ENCODE measurements around the gene CCDC169.

Gene CCDC169

DNA sequence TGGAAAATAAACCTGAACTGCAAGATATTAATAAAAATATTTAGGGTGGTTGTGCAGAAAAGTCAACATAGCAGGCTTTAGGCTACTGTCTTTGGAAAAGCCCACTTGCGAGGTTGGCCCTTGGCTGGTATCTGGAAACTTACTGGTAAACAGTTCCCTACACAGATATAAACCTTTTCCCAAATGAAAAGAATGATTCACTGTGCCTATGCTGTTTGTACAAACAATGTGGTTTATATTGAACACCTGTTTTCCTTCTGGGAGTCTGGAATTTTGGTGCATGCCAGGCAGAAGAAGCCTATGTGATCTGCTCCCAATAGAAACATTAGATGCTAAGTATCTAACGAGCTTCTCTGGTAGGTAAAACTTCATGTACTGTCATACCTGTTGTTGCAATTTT lies 53.5 kb downstream of the CCDC169 start:
- DNase-seq (ENCODE audit: low read depth) = no peak

- DNase-seq (ENCODE audit: low read depth) = no peak
These were observed 54.9 kb downstream of the CCDC169 start for GRCh38 chr13:36242761-36243160.

GRCh38 chr13:36231236-36231635 lies 66.4 kb downstream of the CCDC169 start:
- no peak for DNase-seq (ENCODE audit: low read depth)

- no peak for DNase-seq (ENCODE audit: low read depth)
These were observed 72.9 kb downstream of the CCDC169 start for GRCh38 chr13:36224730-36225129.

DNA sequence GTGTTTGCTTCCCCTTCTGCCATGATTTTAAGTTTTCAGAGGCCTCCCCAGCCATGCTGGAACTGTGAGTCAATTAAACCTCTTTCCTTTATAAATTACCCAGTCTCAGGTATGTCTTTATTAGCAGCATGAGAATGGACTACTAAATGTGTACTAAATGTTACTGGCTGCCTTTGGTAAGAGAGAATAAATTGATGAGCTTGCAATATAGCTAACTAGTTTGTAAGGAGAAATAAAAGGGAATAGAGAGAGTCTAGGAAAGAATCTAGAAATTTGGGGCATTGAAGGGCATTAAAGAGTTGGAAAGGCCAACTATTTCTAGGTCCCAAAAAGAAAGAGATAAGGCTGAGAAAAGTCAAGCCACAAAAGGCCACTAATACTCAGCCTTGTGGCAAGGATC lies 77.7 kb downstream of the CCDC169 start:
- DNase-seq (ENCODE audit: low read depth) = no peak

DNA sequence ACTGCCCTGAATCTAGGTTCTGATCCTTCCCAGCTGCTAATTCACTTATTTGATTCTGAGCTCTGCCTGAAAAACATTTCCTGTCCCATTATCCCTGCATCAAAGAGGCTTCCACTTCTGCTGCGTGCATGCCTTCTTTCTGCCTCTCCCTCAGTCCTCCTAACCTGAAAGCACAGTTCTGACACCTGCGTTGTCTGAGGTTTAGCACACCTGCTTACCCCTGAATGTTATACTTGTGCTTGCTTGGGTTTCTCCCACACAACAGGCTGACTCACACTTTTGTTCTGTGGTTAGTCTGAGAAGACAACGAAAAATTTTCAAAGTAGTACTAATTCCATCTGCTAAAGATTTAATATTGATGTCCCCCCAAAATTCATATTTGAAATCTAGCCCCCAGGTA lies 80.2 kb downstream of the CCDC169 start:
- DNase-seq (ENCODE audit: low read depth) = no peak

- no peak for DNase-seq (ENCODE audit: low read depth)
These were observed 83.3 kb downstream of the CCDC169 start, which contains the start of gene SOHLH2 for GRCh38 chr13:36214163-36214921. Gene SOHLH2 (minus strand): TSS chr13:36214556. CDS start chr13:36214526, 30 bp downstream.

DNA sequence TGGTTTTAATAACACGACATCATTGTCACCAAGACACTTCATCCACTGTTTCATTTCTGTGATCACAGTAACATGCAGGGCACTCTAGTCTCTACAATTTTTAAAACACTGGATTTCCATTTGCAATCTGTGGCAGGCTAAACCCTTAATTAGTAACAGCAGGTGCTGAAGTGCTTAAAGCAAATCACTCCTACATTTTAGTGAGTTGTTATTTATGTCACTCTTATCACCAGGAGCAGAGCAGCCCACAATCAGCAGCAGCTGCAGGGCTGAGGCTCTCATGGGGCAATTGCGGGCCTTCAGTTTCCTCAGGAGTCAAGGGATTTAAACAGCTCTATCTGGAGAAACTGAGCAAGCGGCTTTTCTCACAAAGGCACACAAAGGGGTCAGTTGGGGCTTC lies 84.8 kb downstream of the CCDC169 start:
- DNase-seq (ENCODE audit: low read depth) = no peak

DNA sequence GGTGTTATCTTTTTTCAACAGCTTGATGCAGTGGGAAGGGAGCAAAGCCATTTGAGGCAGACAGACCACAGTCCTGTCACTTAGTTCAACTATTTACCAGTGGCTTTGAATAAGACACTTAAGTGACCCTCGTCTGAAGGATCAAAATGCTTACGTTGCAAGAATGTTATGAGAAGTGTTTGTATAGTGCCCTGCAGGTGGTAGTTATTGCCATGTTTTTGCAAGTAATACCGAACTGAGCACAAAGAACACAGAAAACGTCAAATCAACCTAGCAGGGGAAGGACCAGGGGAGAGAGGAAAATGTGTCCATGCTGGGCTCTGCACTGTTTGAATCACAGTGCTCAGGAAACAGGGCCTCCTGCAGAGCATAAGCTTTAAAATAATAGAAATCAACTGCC lies 86.0 kb downstream of the CCDC169 start:
- DNase-seq (ENCODE audit: low read depth) = no peak

- no peak for DNase-seq (ENCODE audit: low read depth)
These were observed 86.9 kb downstream of the CCDC169 start for GRCh38 chr13:36210738-36211137.

GRCh38 chr13:36207672-36208071 lies 89.9 kb downstream of the CCDC169 start:
- DNase-seq (ENCODE audit: low read depth) = no peak

DNA sequence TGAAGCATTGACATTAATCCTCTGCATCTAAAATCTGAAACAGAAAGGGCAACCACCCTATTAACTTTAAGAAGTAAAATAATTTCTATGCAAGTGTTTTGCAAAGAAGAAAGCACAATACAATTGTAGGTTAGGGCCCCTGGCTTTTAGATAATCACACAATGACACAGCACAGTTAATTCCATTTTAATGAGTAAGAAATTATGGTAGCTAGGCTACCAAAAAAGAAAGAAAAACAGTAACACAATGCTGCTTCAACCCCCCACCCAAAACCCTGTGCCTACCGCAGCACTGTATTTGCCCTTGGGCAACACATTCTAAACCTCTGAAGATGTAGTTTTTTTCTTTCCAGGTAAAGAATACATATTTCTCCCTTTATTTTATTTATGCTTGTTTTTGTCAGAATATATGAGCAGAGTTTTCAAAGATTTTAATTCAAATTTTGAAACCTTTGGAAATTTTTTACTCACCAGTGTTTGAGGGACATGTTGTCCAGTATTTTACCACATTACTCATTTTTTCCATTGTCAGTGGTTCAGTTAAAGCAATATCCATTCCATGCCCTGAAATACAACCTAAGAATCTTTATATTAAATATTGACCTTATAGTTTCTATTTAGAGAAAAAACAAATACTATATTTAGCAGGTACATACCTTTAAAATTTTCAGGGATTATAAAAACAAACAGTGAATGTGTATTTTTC lies 104.3 kb downstream of the CCDC169 start:
- DNase-seq (ENCODE audit: low read depth) = peak; percentile 43

DNA sequence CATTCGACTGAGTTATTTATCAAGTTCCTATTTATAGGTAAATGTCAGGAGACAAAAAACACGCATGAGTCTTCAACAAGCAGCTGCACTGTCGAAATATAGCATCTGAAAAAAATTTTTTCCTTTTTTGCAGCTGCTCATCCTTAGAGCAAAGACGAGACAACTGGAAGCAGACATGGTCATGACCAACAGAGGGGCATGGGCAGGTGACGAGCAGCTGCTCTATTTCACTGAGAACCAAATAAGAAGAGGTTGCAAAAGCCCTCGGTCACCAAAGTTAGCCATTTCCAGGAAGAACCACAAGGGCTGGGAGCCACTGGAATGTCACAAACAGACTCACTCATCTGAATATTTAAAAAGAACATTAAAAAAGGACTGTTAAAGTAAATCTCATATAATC lies 105.4 kb downstream of the CCDC169 start:
- DNase-seq (ENCODE audit: low read depth) = no peak

- no peak for DNase-seq (ENCODE audit: low read depth)
These were observed 106.8 kb downstream of the CCDC169 start for GRCh38 chr13:36190771-36191170.

DNA sequence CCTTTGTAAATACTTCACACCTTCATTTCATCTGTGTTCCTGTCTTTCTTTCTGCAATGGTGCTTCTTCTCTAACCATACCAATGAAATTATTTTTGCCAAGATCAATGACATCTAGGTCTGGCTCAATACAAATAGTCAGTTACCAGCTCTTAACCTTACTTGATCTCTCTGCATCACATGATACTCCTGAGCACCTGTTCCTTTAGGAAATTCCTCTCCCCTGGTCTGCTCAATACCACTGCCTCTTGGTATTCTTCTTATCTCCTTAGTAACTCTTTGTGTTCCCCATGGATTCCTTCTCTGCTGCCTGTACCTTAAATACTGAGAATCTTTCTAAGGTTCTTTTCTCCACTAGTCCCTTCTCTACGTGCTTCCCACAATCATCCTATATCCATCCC lies 109.2 kb downstream of the CCDC169 start:
- DNase-seq (ENCODE audit: low read depth) = no peak

DNA sequence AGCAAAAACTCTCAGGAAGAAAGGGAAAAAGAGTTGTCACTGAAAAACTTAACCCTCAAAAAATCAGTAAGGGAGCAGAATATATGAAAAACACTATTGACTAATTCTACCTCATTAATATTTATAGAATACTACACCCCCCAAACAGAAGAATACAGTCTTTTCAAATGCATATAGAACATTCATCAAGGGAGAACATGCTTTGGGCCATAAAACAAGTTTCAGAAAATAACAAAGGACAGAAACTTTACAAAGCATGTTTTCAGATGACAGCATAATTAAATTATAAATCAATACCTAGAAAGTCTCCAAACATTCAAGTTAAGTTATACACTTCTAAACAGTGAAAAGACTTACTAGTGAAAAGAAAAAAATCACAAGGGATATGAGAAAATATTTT lies 113.7 kb downstream of the CCDC169 start:
- DNase-seq (ENCODE audit: low read depth) = no peak
